Measurements from ENCODE around the gene CDK18.

Gene CDK18

GRCh38 chr1:205480349-205480985 is 24.0 kb upstream of the CDK18 start:
- TF ChIP-seq SIN3A (IDR thresholded peaks at IDR 0.05; ENCODE audit: borderline replicate concordance, insufficient read depth, low read length) = no peak
- no peak for TF ChIP-seq REST (IDR thresholded peaks at IDR 0.05; ENCODE audit: insufficient read depth in 1 of 2, low read depth in 2 of 2, low read length in 2 of 2)
- no peak for TF ChIP-seq TAF1 (IDR thresholded peaks at IDR 0.05; ENCODE audit: borderline replicate concordance, insufficient read depth, low read length)
- no peak for TF ChIP-seq POLR2AphosphoS5 (IDR thresholded peaks at IDR 0.05; ENCODE audit: low read depth, low read length)
- no peak for TF ChIP-seq FOXP2 (optimal IDR thresholded peaks at IDR 0.05; ENCODE audit: borderline replicate concordance, extremely low read depth, extremely low read length, insufficient read depth)

GRCh38 chr1:205481218-205481617 is 23.3 kb upstream of the CDK18 start:
- TF ChIP-seq TAF1 (IDR thresholded peaks at IDR 0.05; ENCODE audit: borderline replicate concordance, insufficient read depth, low read length) (no peak), REST (IDR thresholded peaks at IDR 0.05; ENCODE audit: insufficient read depth in 1 of 2, low read depth in 2 of 2, low read length in 2 of 2) (no peak), FOXP2 (optimal IDR thresholded peaks at IDR 0.05; ENCODE audit: borderline replicate concordance, extremely low read depth, extremely low read length, insufficient read depth) (no peak), SIN3A (IDR thresholded peaks at IDR 0.05; ENCODE audit: borderline replicate concordance, insufficient read depth, low read length) (no peak), POLR2AphosphoS5 (IDR thresholded peaks at IDR 0.05; ENCODE audit: low read depth, low read length) (no peak)

- TF ChIP-seq TAF1 (IDR thresholded peaks at IDR 0.05; ENCODE audit: borderline replicate concordance, insufficient read depth, low read length) (no peak), SIN3A (IDR thresholded peaks at IDR 0.05; ENCODE audit: borderline replicate concordance, insufficient read depth, low read length) (no peak), REST (IDR thresholded peaks at IDR 0.05; ENCODE audit: insufficient read depth in 1 of 2, low read depth in 2 of 2, low read length in 2 of 2) (no peak), POLR2AphosphoS5 (IDR thresholded peaks at IDR 0.05; ENCODE audit: low read depth, low read length) (no peak), FOXP2 (optimal IDR thresholded peaks at IDR 0.05; ENCODE audit: borderline replicate concordance, extremely low read depth, extremely low read length, insufficient read depth) (no peak)
These were observed 22.8 kb upstream of the CDK18 start for GRCh38 chr1:205481629-205482151.

GRCh38 chr1:205483372-205483771 is 21.1 kb upstream of the CDK18 start:
- TF ChIP-seq FOXP2 (optimal IDR thresholded peaks at IDR 0.05; ENCODE audit: borderline replicate concordance, extremely low read depth, extremely low read length, insufficient read depth) (no peak), TAF1 (IDR thresholded peaks at IDR 0.05; ENCODE audit: borderline replicate concordance, insufficient read depth, low read length) (no peak), POLR2AphosphoS5 (IDR thresholded peaks at IDR 0.05; ENCODE audit: low read depth, low read length) (no peak), SIN3A (IDR thresholded peaks at IDR 0.05; ENCODE audit: borderline replicate concordance, insufficient read depth, low read length) (no peak), REST (IDR thresholded peaks at IDR 0.05; ENCODE audit: insufficient read depth in 1 of 2, low read depth in 2 of 2, low read length in 2 of 2) (no peak)

All from PFSK-1 (cell line).